Stimulated activated CD8-positive, alpha-beta memory T cell treated with anti-CD3 and anti-CD28 coated beads, Interleukin-2, amount 100 ng/mL, for 1 hour (primary cell): ENCODE results near the gene JSRP1.
A peak's percentile ranks its signal among the peaks of the same experiment; 100 is the strongest.

Source experiments
- DNase-seq, 2 donors: peaks; one replicate each; pipeline ENCODE4 v3.0.0-alpha.2; 2020; ENCODE audit warnings: low read depth in 2 of 2

The JSRP1 gene

DNA sequence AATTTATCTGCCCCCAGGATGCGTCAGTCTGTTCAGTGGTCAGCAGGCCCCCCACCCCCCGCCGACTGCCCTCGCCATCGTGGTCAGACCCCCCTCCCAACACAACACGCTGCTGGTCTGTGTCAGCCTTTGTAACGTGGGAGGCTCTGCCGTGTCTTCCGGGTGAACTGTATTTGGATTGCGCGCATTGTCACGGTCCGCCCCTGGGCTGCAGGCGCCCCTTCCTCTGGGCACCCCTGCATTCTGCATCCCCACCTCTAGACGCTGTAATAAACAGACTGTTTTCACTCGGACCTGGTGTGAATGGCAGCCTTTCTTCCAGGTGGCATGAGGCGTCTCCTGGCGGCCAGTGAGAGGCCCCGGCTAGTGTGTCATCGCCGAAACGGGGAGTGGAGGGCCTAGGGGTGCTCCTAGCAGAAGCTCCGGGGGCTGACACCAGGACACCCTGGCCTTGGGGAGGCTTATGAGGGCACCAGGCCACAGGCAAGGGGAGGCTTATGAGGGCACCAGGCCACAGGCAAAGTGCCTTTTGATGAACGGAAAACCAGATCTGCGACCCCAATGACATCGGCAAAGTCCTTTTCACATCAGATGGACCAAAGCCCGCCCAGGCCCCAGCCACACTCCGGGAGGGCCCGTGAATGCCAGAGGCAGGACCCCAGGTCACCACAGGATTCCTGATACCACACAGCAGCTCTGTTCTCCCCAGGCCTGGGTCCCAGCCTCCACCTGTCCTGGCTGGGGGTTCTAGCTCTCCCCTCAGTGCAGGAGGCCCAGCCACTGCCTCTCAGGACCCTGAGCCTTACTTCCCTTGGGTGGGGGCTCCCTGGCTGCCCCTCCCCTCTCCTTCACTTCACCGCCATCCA lies 23.7 kb downstream of the JSRP1 start:
- no peak for DNase-seq

DNA sequence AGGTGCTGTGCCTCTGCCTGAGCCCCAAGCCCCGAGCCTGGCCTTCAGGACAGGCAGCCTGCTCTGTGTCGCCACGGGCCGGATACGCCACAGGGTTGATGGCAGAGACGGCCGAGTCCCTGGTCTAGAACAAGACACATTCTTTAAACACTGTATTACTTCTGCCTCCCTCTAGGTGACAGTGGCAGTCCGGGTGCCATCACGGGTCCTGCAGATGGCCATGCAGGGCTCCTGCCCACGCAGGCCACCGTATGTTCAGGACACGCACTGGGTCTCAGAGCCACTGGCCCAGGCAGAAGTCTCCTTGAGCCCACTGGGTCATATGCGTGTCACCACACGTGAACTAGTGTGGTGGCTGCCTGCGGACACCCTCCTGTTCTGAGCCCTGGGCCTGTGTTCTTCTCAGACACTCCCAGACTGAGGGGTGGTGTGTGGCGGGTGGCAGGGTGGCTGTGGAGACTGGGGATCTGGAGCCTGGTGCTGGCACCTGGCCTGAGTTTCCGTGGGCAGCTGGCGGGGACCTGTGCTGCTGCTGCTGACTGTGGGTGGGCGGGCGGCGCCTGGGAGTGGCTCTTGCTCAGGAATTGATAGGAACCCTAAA lies 24.5 kb downstream of the JSRP1 start:
- DNase-seq = no peak

DNA sequence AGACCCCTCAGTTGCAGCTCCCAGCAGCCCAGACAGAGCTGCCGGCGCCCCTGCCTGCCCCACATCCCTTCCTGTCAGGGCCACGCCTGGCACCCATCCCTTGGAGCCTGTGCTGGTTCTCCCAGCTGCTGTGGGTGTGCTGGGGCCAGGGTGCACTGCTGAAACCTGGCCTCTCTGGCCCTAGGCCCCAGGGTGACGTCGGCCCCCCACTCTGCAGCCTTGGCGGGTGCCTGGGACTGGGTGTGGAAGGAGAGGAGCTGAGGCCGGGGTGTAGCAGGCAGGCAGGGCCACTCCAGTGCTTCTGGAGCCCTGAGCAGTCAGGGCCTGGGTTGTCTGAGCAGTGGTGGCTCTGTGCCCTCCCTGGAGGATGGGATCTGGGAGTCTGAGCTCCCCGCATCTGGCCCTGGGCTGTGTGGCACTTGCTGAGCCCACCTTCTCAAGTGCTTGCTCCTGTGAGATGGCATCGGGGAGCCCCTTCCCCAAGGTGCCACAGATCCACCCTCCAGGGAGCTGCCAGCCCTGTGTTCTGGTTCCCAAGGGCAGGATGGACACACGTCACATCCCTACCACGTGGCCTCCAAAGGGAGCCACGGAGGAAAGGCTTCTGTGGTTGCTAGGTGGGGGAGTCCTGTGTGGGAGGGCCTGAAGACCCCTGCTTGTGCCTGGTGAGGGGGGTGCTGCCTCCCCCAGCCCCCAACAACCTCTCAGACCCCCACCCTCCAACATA lies 25.2 kb downstream of the JSRP1 start:
- DNase-seq = no peak

DNA sequence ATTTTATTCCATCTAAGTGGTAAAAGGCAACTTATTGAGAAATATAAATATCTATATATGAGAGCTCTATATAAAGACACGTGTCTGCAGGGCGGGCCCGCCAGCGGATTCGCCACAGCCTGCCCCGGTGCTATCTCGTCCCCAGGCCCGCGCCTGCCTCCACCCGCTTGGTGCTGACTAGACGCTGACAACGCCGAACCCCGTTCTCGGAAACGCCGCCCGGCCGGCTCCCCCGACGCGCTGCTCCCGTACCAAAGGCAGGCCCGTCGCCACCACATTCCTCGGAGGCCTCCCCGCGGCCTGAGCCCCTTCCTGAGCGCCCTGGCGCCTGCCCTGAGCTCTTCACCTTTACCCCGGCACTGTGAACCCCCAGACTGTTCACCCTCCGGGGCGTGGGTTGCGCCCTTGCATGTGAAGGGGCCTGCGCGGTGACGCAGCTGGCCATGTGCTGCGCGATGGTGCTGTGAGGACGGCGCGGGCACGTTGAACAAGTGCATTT lies 26.1 kb downstream of the JSRP1 start:
- DNase-seq = no peak

DNA sequence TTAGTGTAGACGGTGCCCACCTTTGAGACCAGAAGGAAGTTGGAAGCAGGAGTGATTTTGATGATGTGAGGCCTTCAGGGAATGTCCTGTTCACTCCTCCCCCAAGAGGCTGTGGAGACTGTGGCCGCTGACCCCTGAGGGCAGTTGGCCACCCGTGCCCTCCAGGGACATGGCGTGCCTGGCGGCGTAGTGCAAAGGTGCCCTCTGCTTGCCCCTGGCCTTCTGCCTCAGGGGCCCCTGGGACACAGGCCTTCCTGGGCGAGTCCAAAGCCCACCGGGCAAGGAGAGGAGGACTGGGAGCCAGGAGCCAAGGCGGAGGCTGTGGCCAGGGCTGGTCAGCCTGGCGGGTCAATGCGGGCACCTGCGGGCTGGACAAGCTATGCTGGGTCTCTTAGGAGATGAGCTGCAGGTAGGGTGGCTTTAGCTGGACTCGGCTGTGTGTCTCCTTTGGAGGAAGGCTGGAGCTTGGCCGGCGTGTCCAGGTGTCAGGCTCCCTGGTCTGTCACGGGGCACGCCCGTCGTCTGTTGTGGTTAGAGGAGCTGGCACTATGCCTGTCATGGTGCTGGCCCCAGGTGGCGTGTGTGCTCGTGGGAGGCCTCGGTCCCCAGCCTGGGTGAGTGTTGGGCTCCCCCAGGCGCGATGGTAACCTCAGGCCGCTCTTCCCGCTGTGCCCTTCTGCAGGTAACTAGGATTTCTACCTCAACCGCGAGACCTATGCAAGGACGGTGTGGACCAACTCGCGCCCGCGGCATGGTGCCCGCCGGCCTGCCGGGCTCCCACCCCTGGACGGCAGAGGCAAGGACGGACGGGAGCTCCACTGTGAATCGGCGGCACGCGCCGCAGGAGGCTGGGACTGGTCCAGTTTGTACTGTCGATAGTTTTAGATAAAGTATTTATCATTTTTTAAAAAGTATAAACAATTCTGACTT lies 26.8 kb downstream of the JSRP1 start:
- DNase-seq = no peak

DNA sequence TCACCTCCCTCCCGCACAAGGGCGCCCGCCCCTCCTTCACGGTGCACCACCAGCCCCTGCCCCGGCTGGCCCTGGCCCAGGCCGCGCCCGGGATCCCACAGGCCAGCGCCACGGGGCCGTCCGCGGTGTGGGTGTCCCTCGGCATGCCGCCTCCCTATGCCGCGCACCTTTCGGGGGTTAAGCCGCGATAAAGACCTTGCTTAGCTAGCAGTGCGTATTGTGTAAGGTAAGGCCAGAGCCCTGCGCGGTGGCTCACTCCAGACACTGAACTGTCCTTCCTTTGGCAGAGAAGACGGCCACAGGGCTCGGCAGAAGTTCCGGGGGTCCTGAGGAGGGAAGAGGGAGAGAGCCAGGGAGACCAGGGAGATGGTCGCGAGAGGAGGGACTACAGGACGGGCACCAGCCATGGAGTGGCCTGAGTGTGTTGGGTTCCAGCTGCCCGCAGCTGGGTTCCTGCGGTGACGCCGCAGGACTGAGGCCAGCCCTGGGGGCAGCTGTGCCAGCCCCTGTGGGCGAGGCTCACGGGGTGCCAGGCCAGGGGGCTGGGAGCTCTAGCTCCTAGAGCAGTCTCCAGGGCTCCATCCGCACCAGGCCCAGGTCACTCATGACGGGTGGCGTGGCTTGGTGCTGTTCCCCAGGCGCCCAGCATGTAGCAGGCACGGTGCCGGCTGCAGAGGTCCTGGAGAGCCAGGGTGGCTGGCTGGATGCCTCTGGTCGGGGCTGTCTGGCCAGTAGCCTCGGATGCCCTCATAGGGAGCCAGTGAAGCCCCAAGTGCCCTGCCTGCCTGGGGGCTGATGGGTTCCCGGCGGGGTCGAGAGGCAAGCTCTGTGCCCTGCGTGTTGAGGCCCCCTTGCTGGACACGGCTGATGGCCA lies 27.8 kb downstream of the JSRP1 start:
- DNase-seq = no peak

DNA sequence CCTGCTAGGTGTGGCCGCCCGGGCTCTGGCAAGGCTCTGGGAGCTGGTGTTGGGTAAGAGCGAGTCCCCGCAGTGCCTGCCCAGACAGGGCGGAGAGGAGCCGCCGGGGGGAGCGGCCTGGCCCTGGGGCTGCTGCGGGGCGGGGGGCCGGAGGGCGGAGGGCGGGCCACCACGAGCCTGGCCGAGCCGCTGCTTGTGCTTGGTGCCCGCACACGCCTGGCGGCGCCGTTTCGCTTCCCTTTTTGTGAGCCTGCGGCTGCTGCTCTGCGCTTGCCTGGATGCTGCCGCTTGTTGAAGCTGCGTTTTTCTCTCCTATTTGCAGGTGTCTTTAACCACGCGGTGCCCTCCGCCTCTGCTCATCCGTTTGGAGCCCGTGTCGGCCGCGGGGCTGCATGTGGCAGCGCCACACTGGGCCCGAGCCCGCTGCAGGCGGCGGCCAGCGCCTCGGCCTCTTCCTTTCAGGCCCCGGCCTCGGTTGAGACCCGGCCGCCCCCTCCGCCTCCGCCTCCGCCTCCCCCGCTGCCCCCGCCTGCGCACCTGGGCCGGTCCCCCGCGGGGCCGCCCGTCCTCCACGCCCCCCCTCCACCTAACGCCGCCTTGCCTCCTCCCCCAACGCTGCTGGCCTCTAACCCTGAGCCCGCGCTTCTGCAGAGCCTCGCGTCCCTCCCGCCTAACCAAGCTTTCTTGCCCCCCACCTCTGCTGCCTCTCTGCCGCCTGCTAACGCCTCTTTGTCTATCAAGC lies 28.6 kb downstream of the JSRP1 start:
- no peak for DNase-seq

DNA sequence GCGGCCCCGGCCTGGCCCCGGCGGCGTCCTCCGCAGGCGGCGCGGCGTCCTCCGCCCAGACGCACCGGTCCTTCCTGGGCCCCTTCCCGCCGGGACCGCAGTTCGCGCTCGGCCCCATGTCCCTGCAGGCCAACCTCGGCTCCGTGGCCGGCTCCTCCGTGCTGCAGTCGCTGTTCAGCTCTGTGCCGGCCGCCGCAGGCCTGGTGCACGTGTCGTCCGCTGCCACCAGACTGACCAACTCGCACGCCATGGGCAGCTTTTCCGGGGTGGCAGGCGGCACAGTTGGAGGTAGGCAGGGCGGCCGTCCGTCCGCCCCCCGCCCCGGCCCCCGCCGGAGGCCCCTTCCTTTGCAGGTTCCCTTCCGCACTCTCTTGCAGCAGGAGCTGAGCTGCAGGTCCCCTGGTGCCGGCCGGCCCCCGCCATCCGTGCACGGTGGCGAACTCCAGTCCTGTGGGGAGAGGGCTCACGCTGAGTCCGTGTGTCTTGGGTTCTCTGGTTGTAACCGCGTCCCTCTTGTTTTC lies 29.3 kb downstream of the JSRP1 start:
- DNase-seq = no peak

DNA sequence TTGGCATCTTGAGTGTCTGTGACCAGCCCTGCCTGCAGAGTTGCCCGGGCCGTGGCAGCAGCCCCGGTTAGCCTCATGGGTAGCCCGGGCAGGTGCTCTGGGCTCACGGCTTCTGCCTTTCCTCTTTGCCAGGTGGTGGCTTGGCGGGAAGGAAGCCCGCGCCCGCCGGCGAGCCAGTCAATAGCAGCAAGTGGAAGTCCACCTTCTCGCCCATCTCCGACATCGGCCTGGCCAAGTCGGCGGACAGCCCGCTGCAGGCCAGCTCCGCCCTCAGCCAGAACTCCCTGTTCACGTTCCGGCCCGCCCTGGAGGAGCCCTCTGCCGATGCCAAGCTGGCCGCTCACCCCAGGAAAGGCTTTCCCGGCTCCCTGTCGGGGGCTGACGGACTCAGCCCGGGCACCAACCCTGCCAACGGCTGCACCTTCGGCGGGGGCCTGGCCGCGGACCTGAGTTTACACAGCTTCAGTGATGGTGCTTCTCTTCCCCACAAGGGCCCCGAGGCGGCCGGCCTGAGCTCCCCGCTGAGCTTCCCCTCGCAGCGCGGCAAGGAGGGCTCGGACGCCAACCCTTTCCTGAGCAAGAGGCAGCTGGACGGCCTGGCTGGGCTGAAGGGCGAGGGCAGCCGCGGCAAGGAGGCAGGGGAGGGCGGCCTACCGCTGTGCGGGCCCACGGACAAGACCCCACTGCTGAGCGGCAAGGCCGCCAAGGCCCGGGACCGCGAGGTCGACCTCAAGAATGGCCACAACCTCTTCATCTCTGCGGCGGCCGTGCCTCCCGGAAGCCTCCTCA lies 30.0 kb downstream of the JSRP1 start:
- DNase-seq = no peak

DNA sequence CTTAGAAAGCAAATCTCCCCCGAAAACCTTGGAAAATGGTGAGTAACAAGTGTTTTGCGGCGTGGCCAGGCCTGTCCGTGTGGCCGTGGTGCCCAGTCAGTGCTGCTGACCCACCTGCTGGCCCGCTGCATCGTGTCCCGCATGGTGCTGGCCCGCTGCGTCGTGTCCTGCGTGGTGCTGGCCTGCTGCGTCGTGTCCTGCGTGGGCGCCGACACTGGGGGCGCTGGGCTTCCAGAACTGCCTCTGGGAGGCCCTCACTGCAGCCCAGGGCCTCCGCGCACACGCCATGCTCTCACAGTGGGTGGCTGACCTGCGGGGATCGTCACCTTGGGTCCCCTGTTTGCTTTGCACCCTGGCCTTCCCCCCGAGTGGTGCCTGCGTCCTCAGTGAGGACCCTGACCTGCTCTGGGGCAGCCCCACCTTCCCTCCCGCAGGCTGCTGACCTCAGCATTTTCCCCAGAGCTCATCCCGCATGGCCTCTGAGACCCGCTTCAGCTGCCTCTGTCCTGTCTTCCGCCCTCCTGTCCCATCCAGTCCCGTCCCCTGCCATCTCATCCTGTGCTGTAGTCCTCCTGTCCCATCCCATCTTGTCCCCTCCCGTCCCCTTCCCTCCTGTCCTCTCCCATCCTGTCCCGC lies 30.7 kb downstream of the JSRP1 start:
- DNase-seq = no peak

DNA sequence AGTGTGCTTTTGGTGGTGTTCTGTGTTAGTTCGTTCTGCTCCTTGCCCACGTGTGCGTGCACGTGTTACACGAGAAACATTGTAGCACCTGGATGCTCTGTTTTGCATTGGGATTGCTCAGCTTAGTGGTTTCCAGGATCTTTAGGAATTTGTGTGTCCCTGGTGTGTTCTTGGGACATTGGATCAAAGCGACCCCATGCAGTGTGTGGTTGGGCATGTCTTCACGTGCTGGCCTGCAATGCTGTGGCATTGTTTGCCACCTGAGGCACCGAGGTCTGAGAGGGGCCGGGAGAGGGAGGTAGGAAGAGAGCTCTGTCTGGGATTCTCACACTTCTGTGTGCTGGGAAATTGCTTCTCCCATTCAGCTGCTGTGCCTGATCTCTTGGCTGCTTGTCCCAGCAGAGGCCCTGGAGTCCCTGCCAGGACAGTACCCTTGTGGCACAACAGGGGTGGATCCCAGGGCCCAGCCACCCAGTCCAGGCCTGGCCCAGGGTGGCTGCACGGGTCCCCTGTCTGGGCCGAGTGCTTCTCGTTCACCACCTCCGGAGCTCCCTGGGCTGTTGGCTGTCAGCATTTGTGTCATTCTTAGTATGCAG lies 31.4 kb downstream of the JSRP1 start:
- no peak for DNase-seq

DNA sequence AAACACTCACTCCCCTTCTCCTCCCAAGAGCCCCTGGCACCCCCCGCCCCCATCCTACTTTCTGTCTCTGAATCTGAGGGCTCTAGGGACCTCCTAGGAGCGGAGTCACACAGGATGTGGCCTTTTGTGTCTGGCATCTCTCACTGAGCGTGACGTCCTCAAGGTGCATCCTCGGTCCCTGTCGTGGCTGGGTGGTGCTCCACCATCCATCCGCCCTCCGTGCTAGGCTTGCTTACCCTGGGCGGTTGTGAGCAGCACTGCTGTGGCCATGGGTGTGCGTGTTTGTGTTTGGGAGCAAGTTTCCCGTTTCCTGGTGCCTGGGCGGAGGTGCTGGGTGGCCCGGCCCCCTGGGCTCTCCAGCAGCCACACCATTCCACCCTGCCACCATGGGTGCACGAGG lies 32.3 kb downstream of the JSRP1 start:
- DNase-seq = peak in 1 of 2 donors; percentile 15

DNA sequence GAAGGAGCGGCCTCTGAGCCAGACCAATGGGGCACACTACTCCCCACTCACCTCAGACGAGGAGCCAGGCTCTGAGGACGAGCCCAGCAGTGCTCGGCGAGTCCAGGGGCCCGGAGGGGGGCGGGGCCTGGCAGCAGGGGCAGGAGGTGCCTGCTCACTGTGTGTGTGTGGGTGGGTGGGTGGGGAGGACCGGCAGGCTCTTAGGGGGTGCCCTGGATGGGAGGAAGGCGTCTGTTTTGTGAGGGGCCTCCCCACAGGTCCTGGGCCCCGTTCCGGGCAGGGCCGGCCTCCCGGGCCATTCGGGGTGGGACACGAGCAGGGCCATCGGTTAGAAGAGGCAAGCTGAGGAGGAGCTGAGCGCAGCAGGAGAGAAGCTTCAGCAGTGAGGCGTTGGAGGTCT lies 32.8 kb downstream of the JSRP1 start:
- DNase-seq = no peak

DNA sequence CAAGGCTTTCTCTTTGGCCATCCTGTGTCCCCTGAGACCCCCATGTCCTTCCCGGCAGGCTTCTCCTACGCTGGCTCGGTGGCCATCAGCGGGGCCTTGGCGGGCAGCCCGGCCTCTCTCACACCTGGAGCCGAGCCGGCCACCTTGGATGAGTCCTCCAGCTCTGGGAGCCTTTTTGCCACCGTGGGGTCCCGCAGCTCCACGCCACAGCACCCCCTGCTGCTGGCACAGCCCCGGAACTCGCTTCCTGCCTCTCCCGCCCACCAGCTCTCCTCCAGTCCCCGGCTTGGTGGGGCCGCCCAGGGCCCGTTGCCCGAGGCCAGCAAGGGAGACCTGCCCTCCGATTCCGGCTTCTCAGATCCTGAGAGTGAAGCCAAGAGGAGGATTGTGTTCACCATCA lies 34.3 kb downstream of the JSRP1 start:
- no peak for DNase-seq

DNA sequence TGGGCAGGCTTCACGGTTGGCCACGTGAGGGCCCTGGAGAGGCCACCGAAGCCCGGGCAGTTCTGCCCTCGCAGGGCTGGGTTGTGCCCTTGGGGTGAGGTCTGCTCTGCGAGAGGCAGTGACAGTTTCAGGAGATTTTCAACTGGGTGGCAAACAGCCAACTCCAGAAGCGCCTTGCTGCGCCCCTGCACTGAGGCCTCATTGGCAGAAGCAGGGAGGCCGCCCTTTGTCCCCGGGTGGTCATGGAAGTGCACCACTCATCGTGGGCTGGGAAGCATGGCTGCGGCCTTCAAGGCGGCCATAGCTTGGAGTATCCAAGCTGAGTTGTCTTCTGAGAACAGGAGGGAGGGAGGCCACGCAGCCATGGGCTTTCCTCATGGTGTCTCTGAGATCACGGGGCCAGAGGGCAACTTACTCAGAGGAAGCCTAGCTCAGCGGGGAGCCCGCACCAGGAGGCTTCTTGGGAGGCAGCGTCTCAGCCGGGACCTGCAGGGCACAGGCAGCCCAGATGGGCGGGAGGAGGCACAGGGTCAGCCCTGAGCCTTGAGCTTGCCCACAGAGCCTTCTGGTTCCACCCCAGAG lies 34.9 kb downstream of the JSRP1 start:
- no peak for DNase-seq

DNA sequence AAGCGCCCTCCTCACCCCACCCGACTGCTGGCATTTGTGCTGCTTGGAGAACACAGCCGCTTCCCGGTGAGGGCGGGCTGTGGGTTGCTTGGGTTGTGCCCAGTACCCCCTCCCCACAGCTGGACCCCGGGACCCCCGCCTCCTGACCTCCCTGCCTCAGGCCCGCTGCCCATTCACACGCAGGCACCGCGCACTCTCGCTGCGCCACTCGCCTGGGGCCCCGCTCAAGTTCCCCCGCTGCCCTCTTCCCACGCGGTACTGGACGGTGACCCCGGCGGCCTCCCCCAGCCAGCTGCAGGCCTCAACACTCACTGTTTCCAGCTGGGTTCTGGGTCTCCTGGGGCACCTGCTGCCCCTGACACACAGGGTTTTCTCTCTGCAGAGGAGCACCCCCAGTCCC lies 36.5 kb downstream of the JSRP1 start:
- DNase-seq = no peak

DNA sequence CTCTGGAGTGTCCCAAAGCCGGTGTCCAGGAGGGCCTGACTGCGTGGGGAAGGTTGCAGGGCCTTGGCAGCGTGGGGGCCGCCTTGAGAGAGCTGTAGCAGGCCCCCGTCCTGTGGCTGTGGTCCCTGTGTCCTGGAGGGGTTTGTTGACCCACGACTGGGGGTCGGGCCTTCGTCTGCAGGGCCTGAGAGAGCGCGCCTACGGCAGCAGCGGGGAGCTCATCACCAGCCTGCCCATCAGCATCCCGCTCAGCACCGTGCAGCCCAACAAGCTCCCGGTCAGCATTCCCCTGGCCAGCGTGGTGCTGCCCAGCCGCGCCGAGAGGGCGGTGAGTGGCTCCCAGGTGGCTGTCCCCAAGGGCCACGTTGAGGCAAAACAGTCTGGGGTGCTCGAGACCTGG lies 38.6 kb downstream of the JSRP1 start:
- no peak for DNase-seq
